H9 (cell line): Measurements from ENCODE around the gene GRK3. TPM values are rescaled to one million over a fixed set of nuclear protein-coding genes. Genes with fewer than 3 reads are reported as not detected.
"Not testable (repeated sequence)": the region's sequence is repeated elsewhere in the genome, so short reads cannot be mapped to it uniquely, and the experiment has no call there.

Source experiments
- DNase-seq: peaks from one replicate; pipeline ENCODE4 v3.0.0-alpha.2; 2017
- H2AFZ ChIP-seq: one replicate; pipeline ENCODE4 v1.6.1; 2013; ENCODE audit warnings: mild to moderate bottlenecking, low read length, control low read depth, moderate library complexity
- H2AK5ac ChIP-seq: 2 replicates; pipeline ENCODE4 v1.6.1; 2013; ENCODE audit warnings: low read length, control low read depth, mixed read lengths; ENCODE audit not compliant: insufficient read length
- H2BK120ac ChIP-seq: one replicate; pipeline ENCODE4 v1.6.1; 2013; ENCODE audit warnings: low read depth, mild to moderate bottlenecking, low read length, control low read depth, inconsistent platforms; ENCODE audit not compliant: poor library complexity, severe bottlenecking
- H2BK12ac ChIP-seq: 2 replicates; pipeline ENCODE4 v1.6.1; 2013; ENCODE audit warnings: low read length, control low read depth, mixed read lengths, low read depth; ENCODE audit not compliant: insufficient read length
- H2BK15ac ChIP-seq: 2 replicates; pipeline ENCODE4 v1.6.1; 2013; ENCODE audit warnings: low read depth, low read length, control low read depth
- H2BK20ac ChIP-seq: one replicate; pipeline ENCODE4 v1.6.1; 2013; ENCODE audit warnings: low read depth, mild to moderate bottlenecking, low read length, control low read depth, inconsistent platforms; ENCODE audit not compliant: poor library complexity, severe bottlenecking
- H2BK5ac ChIP-seq: 2 replicates; pipeline ENCODE4 v1.6.1; 2013; ENCODE audit warnings: low read length, control low read depth, mixed read lengths; ENCODE audit not compliant: insufficient read length
- H3K14ac ChIP-seq: 2 replicates; pipeline ENCODE4 v1.6.1; 2013; ENCODE audit warnings: low read length, control low read depth; ENCODE audit not compliant: insufficient read depth
- H3K18ac ChIP-seq: 2 replicates; pipeline ENCODE4 v1.6.1; 2013; ENCODE audit warnings: low read depth, mild to moderate bottlenecking, mixed read lengths, low read length, control low read depth; ENCODE audit not compliant: insufficient read length
- H3K23ac ChIP-seq: 2 replicates; pipeline ENCODE4 v1.6.1; 2013; ENCODE audit warnings: low read length, control low read depth, mixed read lengths, low read depth; ENCODE audit not compliant: insufficient read length
- H3K23me2 ChIP-seq: 2 replicates; pipeline ENCODE4 v1.6.1; 2013; ENCODE audit warnings: low read depth, mild to moderate bottlenecking, mixed read lengths, low read length, control low read depth; ENCODE audit not compliant: insufficient read length, poor library complexity, severe bottlenecking
- H3K27ac ChIP-seq: 2 replicates; pipeline ENCODE4 v1.5.1; 2013; ENCODE audit warnings: low read length, control low read depth, mixed read lengths, low read depth; ENCODE audit not compliant: insufficient read length
- H3K27me3 ChIP-seq: 2 replicates; pipeline ENCODE4 v1.6.1; 2013; ENCODE audit warnings: low read length, control low read depth, inconsistent platforms; ENCODE audit not compliant: insufficient read depth
- H3K4ac ChIP-seq: 2 replicates; pipeline ENCODE4 v1.6.1; 2013; ENCODE audit warnings: low read depth, mild to moderate bottlenecking, control low read depth, inconsistent platforms, low read length, moderate library complexity
- H3K4me1 ChIP-seq: 2 replicates; pipeline ENCODE4 v1.6.1; 2013; ENCODE audit warnings: low read length, control low read depth, inconsistent platforms; ENCODE audit not compliant: insufficient read depth
- H3K4me2 ChIP-seq: 2 replicates; pipeline ENCODE4 v1.6.1; 2013; ENCODE audit warnings: low read length, control low read depth, mixed read lengths; ENCODE audit not compliant: insufficient read length, insufficient read depth
- H3K56ac ChIP-seq: 2 replicates; pipeline ENCODE4 v1.6.1; 2013; ENCODE audit warnings: low read depth, mild to moderate bottlenecking, mixed read lengths, low read length, control low read depth; ENCODE audit not compliant: insufficient read length
- H3K79me1 ChIP-seq: 2 replicates; pipeline ENCODE4 v1.6.1; 2013; ENCODE audit warnings: low read depth, mild to moderate bottlenecking, moderate library complexity, low read length, control low read depth, inconsistent platforms; ENCODE audit not compliant: insufficient read depth, poor library complexity, severe bottlenecking
- H3K79me2 ChIP-seq: 2 replicates; pipeline ENCODE4 v1.6.1; 2013; ENCODE audit warnings: low read length, control low read depth, inconsistent platforms; ENCODE audit not compliant: insufficient read depth
- H3K9ac ChIP-seq: 2 replicates; pipeline ENCODE4 v1.6.1; 2013; ENCODE audit warnings: low read length, control low read depth, mixed read lengths; ENCODE audit not compliant: insufficient read length; ENCODE audit errors: extremely low read depth
- H3K9me3 ChIP-seq: one replicate; pipeline ENCODE4 v1.6.1; 2013; ENCODE audit warnings: low read depth, low read length, inconsistent platforms; ENCODE audit not compliant: control insufficient read depth
- H3T11ph ChIP-seq: one replicate; pipeline ENCODE4 v1.6.1; 2013; ENCODE audit warnings: mild to moderate bottlenecking, low read length, control low read depth, inconsistent platforms
- H4K20me1 ChIP-seq: one replicate; pipeline ENCODE4 v1.6.1; 2013; ENCODE audit not compliant: control insufficient read depth, insufficient read length, insufficient read depth
- H4K5ac ChIP-seq: 2 replicates; pipeline ENCODE4 v1.6.1; 2013; ENCODE audit warnings: low read depth, mild to moderate bottlenecking, mixed read lengths, low read length, control low read depth; ENCODE audit not compliant: insufficient read length
- H4K8ac ChIP-seq: replicated peaks from 2 replicates; pipeline ENCODE4 v1.6.1; 2013; ENCODE audit warnings: low read length, control low read depth, mixed read lengths, low read depth; ENCODE audit not compliant: insufficient read length
- H4K91ac ChIP-seq: 2 replicates; pipeline ENCODE4 v1.6.1; 2013; ENCODE audit warnings: low read depth, mild to moderate bottlenecking, moderate library complexity, mixed read lengths, low read length, control low read depth; ENCODE audit not compliant: insufficient read length
- H3K27ac Mint-ChIP-seq, 3 experiments: 2 replicates in 2 of 3; 3 replicates in 1 of 3; pipeline ENCODE4 v1.8.0; 2020 to 2021; ENCODE audit warnings: mixed read lengths in 3 of 3, mild to moderate bottlenecking in 1 of 3, moderate library complexity in 1 of 3
- H3K27me3 Mint-ChIP-seq: 2 replicates; pipeline ENCODE4 v1.8.0; 2021; ENCODE audit warnings: low read depth, mild to moderate bottlenecking, moderate library complexity, mixed read lengths
- H3K36me3 Mint-ChIP-seq, 3 experiments: 2 replicates in 2 of 3; 3 replicates in 1 of 3; pipeline ENCODE4 v1.8.0; 2020 to 2021; ENCODE audit warnings: low read depth in 3 of 3, mixed read lengths in 3 of 3; ENCODE audit not compliant: insufficient read depth in 1 of 3
- H3K4me1 Mint-ChIP-seq, 2 experiments: 2 replicates each; pipeline ENCODE4 v1.8.0; 2020; ENCODE audit warnings: mixed read lengths in 2 of 2
- H3K4me3 Mint-ChIP-seq, 2 experiments: 2 replicates in 1 of 2; 3 replicates in 1 of 2; pipeline ENCODE4 v1.8.0; 2020 to 2021; ENCODE audit warnings: mild to moderate bottlenecking in 2 of 2, mixed read lengths in 2 of 2, moderate library complexity in 1 of 2
- H3K9me3 Mint-ChIP-seq, 2 experiments: 2 replicates in 1 of 2; 3 replicates in 1 of 2; pipeline ENCODE4 v1.8.0; 2020; ENCODE audit warnings: mild to moderate bottlenecking in 2 of 2, mixed read lengths in 2 of 2, moderate library complexity in 1 of 2
- WGBS: extraction: QIAGEN DNeasy Blood & Tissue Kit; methylation state at CpG from one replicate; pipeline ENCODE4 v1.1.7; 2013; ENCODE audit warnings: missing lambda C conversion rate, low lambda C conversion rate, mixed read lengths; ENCODE audit not compliant: insufficient read length; ENCODE audit errors: extremely low coverage; 5-methylcytosine and 5-hydroxymethylcytosine counted together
- total RNA-seq: library from RNA; stranded (reverse); gene quantifications from 2 replicates; pipeline ENCODE4 v1.2.1, GENCODE V29; 2021

The GRK3 gene
- total RNA-seq, 1 experiment from 2014 or later: 23.9 TPM

GRCh38 chr22:25562966-25563760 lies 1.3 kb upstream of the GRK3 start:
- H3K27me3 ChIP-seq, H3K27ac ChIP-seq, H3K56ac ChIP-seq, H3K4ac ChIP-seq, H2BK20ac ChIP-seq, H3K79me2 ChIP-seq, H3K18ac ChIP-seq, H3K4me1 ChIP-seq, H4K91ac ChIP-seq, H3K36me3 Mint-ChIP-seq, H2AFZ ChIP-seq, H4K5ac ChIP-seq, H3K9me3 ChIP-seq, H4K20me1 ChIP-seq, H2BK15ac ChIP-seq, DNase-seq, H3T11ph ChIP-seq, H3K23ac ChIP-seq, H2AK5ac ChIP-seq, H2BK5ac ChIP-seq, H3K9ac ChIP-seq, H2BK120ac ChIP-seq, H3K79me1 ChIP-seq, H4K8ac ChIP-seq, H3K9me3 Mint-ChIP-seq, H3K14ac ChIP-seq, H2BK12ac ChIP-seq, H3K27ac Mint-ChIP-seq: not testable (repeated sequence)
- WGBS: no CpG with 5 or more reads among the region's 10 CpGs
- Mint-ChIP-seq H3K27me3 (peaks cover 45% of the 10 kb centered on the region), H3K4me3 (peak overlapping the region; percentile 79 to 83), H3K4me1 (peaks cover 35 to 39% of the 10 kb centered on the region in 2 experiments)
- Histone ChIP-seq H3K4me2 (peak overlapping the region; percentile 79), H3K23me2 (peaks cover 15% of the 10 kb centered on the region)
